GM19438 (cell line): ENCODE measurements around the gene TTC13.
A peak's percentile ranks its signal among the peaks of the same experiment; 100 is the strongest.
"Not testable (repeated sequence)": the region's sequence is repeated elsewhere in the genome, so short reads cannot be mapped to it uniquely, and the experiment has no call there.

Experiments
- ATAC-seq: cut with Tn5 transposase; IDR thresholded peaks from one replicate; pipeline ENCODE4 v1.9.1; 2021; ENCODE audit warnings: low read depth; ENCODE audit not compliant: unreplicated experiment

The TTC13 gene

GRCh38 chr1:230978491-230979388, at the start of gene TTC13, which contains the start of gene ARV1:
TTC13 (minus strand) TSS chr1:230978861; CDS start chr1:230978830, 31 bp downstream.
ARV1 (plus strand) TSS chr1:230979094; CDS start chr1:230979106, 12 bp downstream.
- peak; percentile 92 for ATAC-seq

- no peak for ATAC-seq
Observed at GRCh38 chr1:231027971-231028370, 49.3 kb upstream of the TTC13 start.

GRCh38 chr1:231027136-231027925, 48.7 kb upstream of the TTC13 start:
- ATAC-seq: no peak

- no peak for ATAC-seq
Observed at GRCh38 chr1:231026576-231026975, 47.9 kb upstream of the TTC13 start.

GRCh38 chr1:231023150-231023549, 44.5 kb upstream of the TTC13 start:
- ATAC-seq: no peak

- not testable (repeated sequence) for ATAC-seq
Observed at GRCh38 chr1:231022543-231022942, 43.9 kb upstream of the TTC13 start.

GRCh38 chr1:231021540-231022031, 42.9 kb upstream of the TTC13 start:
- ATAC-seq: no peak

- no peak for ATAC-seq
Observed at GRCh38 chr1:231020816-231021215, 42.2 kb upstream of the TTC13 start.

- no peak for ATAC-seq
Observed at GRCh38 chr1:231020139-231020601, 41.5 kb upstream of the TTC13 start.

GRCh38 chr1:231019711-231020110, 41.0 kb upstream of the TTC13 start:
- no peak for ATAC-seq

- ATAC-seq: no peak
Observed at GRCh38 chr1:231016966-231017365, 38.3 kb upstream of the TTC13 start.

GRCh38 chr1:231016234-231016633, 37.6 kb upstream of the TTC13 start:
- ATAC-seq: no peak

GRCh38 chr1:231013391-231014015, 34.8 kb upstream of the TTC13 start:
- no peak for ATAC-seq

- ATAC-seq: no peak
Observed at GRCh38 chr1:231011963-231012362, 33.3 kb upstream of the TTC13 start.

- no peak for ATAC-seq
Observed at GRCh38 chr1:231011360-231011759, 32.7 kb upstream of the TTC13 start.

GRCh38 chr1:231007535-231007934, 28.9 kb upstream of the TTC13 start:
- not testable (repeated sequence) for ATAC-seq

- ATAC-seq: no peak
Observed at GRCh38 chr1:231001892-231002291, 23.2 kb upstream of the TTC13 start.

GRCh38 chr1:231000639-231001038, 22.0 kb upstream of the TTC13 start:
- ATAC-seq: no peak

GRCh38 chr1:231000201-231000600, 21.5 kb upstream of the TTC13 start:
- ATAC-seq: no peak

GRCh38 chr1:230994860-230995259, 16.2 kb upstream of the TTC13 start:
- ATAC-seq: no peak
